Hepatocyte (in vitro differentiated cells): ENCODE measurements around the gene PLA2G4E. TPM values are rescaled to one million over a fixed set of nuclear protein-coding genes. Genes with fewer than 3 reads are reported as not detected.

Experiments
- DNase-seq: peaks from one replicate; pipeline ENCODE4 v3.0.0-alpha.2; 2016; ENCODE audit warnings: low spot score
- H2AFZ ChIP-seq: fragments of 200-600 bp; sonication (generic); 2 replicates; pipeline ENCODE4 v1.6.0; 2016; ENCODE audit warnings: antibody characterized with exemption, mild to moderate bottlenecking
- H3K27ac ChIP-seq: fragments of 200-600 bp; sonication (generic); 2 replicates; pipeline ENCODE4 v1.5.1; 2016; ENCODE audit warnings: mild to moderate bottlenecking
- H3K27me3 ChIP-seq: fragments of 200-600 bp; sonication (generic); 2 replicates; pipeline ENCODE4 v1.6.1; 2016
- H3K36me3 ChIP-seq: fragments of 200-600 bp; sonication (generic); replicated peaks from 2 replicates; pipeline ENCODE4 v1.5.1; 2016; ENCODE audit warnings: low read depth; ENCODE audit not compliant: insufficient read depth
- H3K4me1 ChIP-seq: fragments of 200-600 bp; sonication (generic); 2 replicates; pipeline ENCODE4 v1.5.1; 2016; ENCODE audit warnings: mild to moderate bottlenecking, moderate library complexity; ENCODE audit not compliant: insufficient read depth
- H3K4me2 ChIP-seq: fragments of 200-600 bp; sonication (generic); 2 replicates; pipeline ENCODE4 v1.6.0; 2016
- H3K4me3 ChIP-seq: fragments of 200-600 bp; sonication (generic); 2 replicates; pipeline ENCODE4 v1.5.1; 2016; ENCODE audit warnings: mild to moderate bottlenecking
- H3K79me2 ChIP-seq: fragments of 200-600 bp; sonication (generic); 2 replicates; pipeline ENCODE4 v1.6.0; 2017; ENCODE audit warnings: mild to moderate bottlenecking
- H3K9me2 ChIP-seq: fragments of 200-600 bp; sonication (generic); replicated peaks from 2 replicates; pipeline ENCODE4 v1.6.0; 2017; ENCODE audit warnings: mild to moderate bottlenecking; ENCODE audit not compliant: insufficient read depth
- H3K9me3 ChIP-seq: fragments of 200-600 bp; sonication (generic); 2 replicates; pipeline ENCODE4 v1.5.1; 2016; ENCODE audit warnings: low read depth, mild to moderate bottlenecking
- H4K20me1 ChIP-seq: fragments of 200-600 bp; sonication (generic); 2 replicates; pipeline ENCODE4 v1.6.0; 2016; ENCODE audit warnings: mild to moderate bottlenecking; ENCODE audit not compliant: insufficient read depth, poor library complexity, severe bottlenecking
- CTCF ChIP-seq: fragments of 200-600 bp; sonication (generic); IDR thresholded peaks from 2 replicates; pipeline ENCODE4 v1.5.1; 2016; ENCODE audit warnings: antibody characterized with exemption, mild to moderate bottlenecking; ENCODE audit not compliant: poor library complexity
- EZH2 ChIP-seq: fragments of 200-600 bp; sonication (generic); IDR thresholded peaks from 2 replicates; pipeline ENCODE4 v1.6.1; 2016; ENCODE audit warnings: antibody characterized with exemption, mild to moderate bottlenecking, borderline replicate concordance
- EZH2phosphoT487 ChIP-seq: fragments of 200-600 bp; sonication (generic); IDR thresholded peaks from one replicate; pipeline ENCODE4 v1.6.1; 2018; ENCODE audit warnings: antibody characterized with exemption, mild to moderate bottlenecking, low read depth, moderate library complexity; ENCODE audit not compliant: unreplicated experiment, severe bottlenecking
- WGBS: methylation state at CpG from one replicate; pipeline ENCODE4 v1.1.6; 2016; ENCODE audit warnings: low lambda C conversion rate; ENCODE audit errors: missing lambda C conversion rate; 5-methylcytosine and 5-hydroxymethylcytosine counted together
- polyA plus RNA-seq: library from polyadenylated mRNA; unstranded; fragments of >200 nt; fragmentation: Nextera tagmentation; extraction: Ambion mirVana; gene quantifications from 2 replicates; pipeline ENCODE4 v1.2.1, GENCODE V29; 2016
- total RNA-seq: library from RNA; depleted of rRNA; stranded (reverse); fragments of >200 nt; gene quantifications from 2 replicates; pipeline ENCODE4 v1.2.3, GENCODE V29; 2014

The PLA2G4E gene
- total and polyA plus RNA-seq, 2 experiments from 2014 or later = 0.07 to 0.54 TPM

- WGBS = 94% methylated on average over 19 of the region's 19 CpGs
- Histone ChIP-seq H3K4me1 (no peaks in the 10 kb centered on the region), H3K27me3 (no peaks in the 10 kb centered on the region), H3K9me3 (no peaks in the 10 kb centered on the region), H3K9me2 (no peaks in the 10 kb centered on the region), H3K27ac (no peak overlapping the region), H3K4me3 (no peak overlapping the region), H3K4me2 (no peak overlapping the region), H4K20me1 (no peaks in the 10 kb centered on the region), H3K36me3 (no peaks in the 10 kb centered on the region), H2AFZ (no peak overlapping the region), H3K79me2 (no peaks in the 10 kb centered on the region)
- DNase-seq = no peak
- TF ChIP-seq EZH2phosphoT487 (no peak), EZH2 (no peak), CTCF (no peak)
These were observed 35.3 kb downstream of the PLA2G4E start for GRCh38 chr15:41985236-41986160.

- no peak for DNase-seq
- no peaks in the 10 kb centered on the region for H3K9me2 ChIP-seq
- 86% methylated on average over 5 of the region's 5 CpGs for WGBS
- H3K36me3 ChIP-seq = no peaks in the 10 kb centered on the region
- no peaks in the 10 kb centered on the region for H3K27me3 ChIP-seq
- no peak overlapping the region for H3K4me2 ChIP-seq
- H3K79me2 ChIP-seq = no peaks in the 10 kb centered on the region
- peaks cover 6% of the 10 kb centered on the region for H3K4me1 ChIP-seq
- no peak overlapping the region for H3K27ac ChIP-seq
- TF ChIP-seq EZH2phosphoT487 (no peak), EZH2 (no peak), CTCF (no peak)
- no peaks in the 10 kb centered on the region for H4K20me1 ChIP-seq
- no peak overlapping the region for H3K4me3 ChIP-seq
- no peaks in the 10 kb centered on the region for H3K9me3 ChIP-seq
- H2AFZ ChIP-seq = no peak overlapping the region
These were observed 36.2 kb downstream of the PLA2G4E start for GRCh38 chr15:41984622-41985021.

- DNase-seq = no peak
- no peak for TF ChIP-seq EZH2
- no peak overlapping the region for H3K4me3 ChIP-seq
- no peaks in the 10 kb centered on the region for H3K36me3 ChIP-seq
- no peaks in the 10 kb centered on the region for H3K9me3 ChIP-seq
- no peaks in the 10 kb centered on the region for H4K20me1 ChIP-seq
- H3K79me2 ChIP-seq = no peaks in the 10 kb centered on the region
- no peak overlapping the region for H2AFZ ChIP-seq
- no peak overlapping the region for H3K27ac ChIP-seq
- WGBS = 94% methylated on average over 17 of the region's 17 CpGs
- no peaks in the 10 kb centered on the region for H3K27me3 ChIP-seq
- no peaks in the 10 kb centered on the region for H3K9me2 ChIP-seq
- H3K4me2 ChIP-seq = no peak overlapping the region
- peaks cover 9% of the 10 kb centered on the region for H3K4me1 ChIP-seq
These were observed 36.9 kb downstream of the PLA2G4E start for GRCh38 chr15:41983621-41984571.
